ENCODE measurements around the gene NTNG2. TPM values are rescaled to one million over a fixed set of nuclear protein-coding genes. Genes with fewer than 3 reads are reported as not detected.

The NTNG2 gene
- total and polyA plus RNA-seq, 2 of the 13 experiments (the other 11 are each of a cell fraction or from before 2014, with no cell fraction given), result 0.02 to 0.36 TPM

DNA sequence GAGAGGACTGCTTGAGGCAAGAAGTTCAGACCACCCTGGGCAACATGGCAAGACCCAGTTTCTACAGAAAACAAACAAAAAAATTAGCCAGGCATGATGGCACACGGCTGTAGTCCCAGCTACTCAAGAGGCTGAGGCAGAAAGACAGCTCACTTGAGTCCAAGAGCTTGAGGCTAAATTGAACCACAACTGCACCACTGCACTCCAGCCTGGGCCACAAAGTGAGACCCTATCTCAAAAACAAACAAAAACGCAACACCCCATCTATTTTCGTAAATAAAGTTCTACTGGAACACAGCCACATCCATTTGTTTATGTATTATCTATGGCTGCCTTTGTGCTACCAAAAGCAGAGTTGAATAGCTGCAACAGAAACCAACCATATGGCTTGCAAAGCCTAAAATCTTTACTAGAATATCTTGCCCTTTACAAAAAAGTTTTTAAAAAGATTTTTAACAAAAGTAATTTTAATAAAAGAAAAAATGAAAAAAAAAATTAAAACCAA, 125.5 kb downstream of the NTNG2 start:
- no TSS peak for BruUV-seq (replicated peaks)
- ChIA-PET CTCF (ENCODE audit: low intra/inter-chr PET ratio, low total read pairs) (no interaction called here), POLR2A (no interaction called here)
- FAIRE-seq, result no peak
- Histone ChIP-seq H3K36me3 (replicated peaks in 1 of 2; ENCODE audit: control insufficient read depth in 1 of 2, insufficient read depth in 2 of 2, low read length in 2 of 2) (peaks cover 19 to 50% of the 10 kb centered on the region in 2 experiments), H3K9ac (ENCODE audit: insufficient read depth, low read depth, low read length) (no peak overlapping the region), H3K27me3 (ENCODE audit: control insufficient read depth in 1 of 2, insufficient read depth in 2 of 2, low read length in 2 of 2) (no peaks in the 10 kb centered on the region), H3K79me2 (ENCODE audit: insufficient read depth, low read length) (no peaks in the 10 kb centered on the region), H3K4me1 (ENCODE audit: insufficient read depth, low read length) (peaks cover 23% of the 10 kb centered on the region), H3K4me3 (replicated peaks in 1 of 3; ENCODE audit: insufficient read depth in 1 of 3, low read depth in 2 of 3, low read length in 3 of 3) (no peak overlapping the region), H3K27ac (ENCODE audit: extremely low read length, insufficient read depth, low read length) (no peak overlapping the region), H3K4me2 (ENCODE audit: low read depth, low read length) (no peak overlapping the region), H2AFZ (ENCODE audit: low read length) (no peak overlapping the region), H4K20me1 (ENCODE audit: insufficient read depth, low read length) (no peaks in the 10 kb centered on the region), H3K9me3 (ENCODE audit: low read length) (no peaks in the 10 kb centered on the region)
- intact Hi-C loops (cut with micrococcal nuclease; ENCODE audit: unreplicated experiment) (no loop called here), in situ Hi-C loops (cut with HindIII; ENCODE audit: extremely low pct_ligation_motif_present, low pct_unique_long_range_greater_than_20kb) (no loop called here)
- no peak for ATAC-seq
- no peak for DNase-seq (ENCODE audit: low spot score)
- WGBS (ENCODE audit: low lambda C conversion rate), result 95% methylated on average over 3 of the region's 3 CpGs
- TF ChIP-seq ZNF766 (CRISPR knock-in tag; IDR thresholded peaks at IDR 0.05; ENCODE audit: borderline replicate concordance) (no peak), NFRKB (IDR thresholded peaks at IDR 0.05) (no peak), GFI1 (CRISPR knock-in tag; IDR thresholded peaks at IDR 0.05; ENCODE audit: borderline replicate concordance) (no peak), PREB (CRISPR knock-in tag; IDR thresholded peaks at IDR 0.05) (no peak)

- H3K27ac ChIP-seq (ENCODE audit: extremely low read length, insufficient read depth, low read length), result no peak overlapping the region
- FAIRE-seq (no peak), DNase-seq (ENCODE audit: low spot score) (no peak), ATAC-seq (no peak)
- BruUV-seq (replicated peaks), result no TSS peak
- H3K4me3 ChIP-seq (replicated peaks in 1 of 3; ENCODE audit: insufficient read depth in 1 of 3, low read depth in 2 of 3, low read length in 3 of 3), result no peak overlapping the region
- H4K20me1 ChIP-seq (ENCODE audit: insufficient read depth, low read length), result no peaks in the 10 kb centered on the region
- H3K4me1 ChIP-seq (ENCODE audit: insufficient read depth, low read length), result peaks cover 18% of the 10 kb centered on the region
- TF ChIP-seq YEATS2 (CRISPR knock-in tag; IDR thresholded peaks at IDR 0.05; ENCODE audit: borderline replicate concordance) (no peak), MXI1 (IDR thresholded peaks at IDR 0.05; ENCODE audit: borderline replicate concordance, low read depth, low read length) (no peak)
- TF ChIP-seq, protein P1, sequence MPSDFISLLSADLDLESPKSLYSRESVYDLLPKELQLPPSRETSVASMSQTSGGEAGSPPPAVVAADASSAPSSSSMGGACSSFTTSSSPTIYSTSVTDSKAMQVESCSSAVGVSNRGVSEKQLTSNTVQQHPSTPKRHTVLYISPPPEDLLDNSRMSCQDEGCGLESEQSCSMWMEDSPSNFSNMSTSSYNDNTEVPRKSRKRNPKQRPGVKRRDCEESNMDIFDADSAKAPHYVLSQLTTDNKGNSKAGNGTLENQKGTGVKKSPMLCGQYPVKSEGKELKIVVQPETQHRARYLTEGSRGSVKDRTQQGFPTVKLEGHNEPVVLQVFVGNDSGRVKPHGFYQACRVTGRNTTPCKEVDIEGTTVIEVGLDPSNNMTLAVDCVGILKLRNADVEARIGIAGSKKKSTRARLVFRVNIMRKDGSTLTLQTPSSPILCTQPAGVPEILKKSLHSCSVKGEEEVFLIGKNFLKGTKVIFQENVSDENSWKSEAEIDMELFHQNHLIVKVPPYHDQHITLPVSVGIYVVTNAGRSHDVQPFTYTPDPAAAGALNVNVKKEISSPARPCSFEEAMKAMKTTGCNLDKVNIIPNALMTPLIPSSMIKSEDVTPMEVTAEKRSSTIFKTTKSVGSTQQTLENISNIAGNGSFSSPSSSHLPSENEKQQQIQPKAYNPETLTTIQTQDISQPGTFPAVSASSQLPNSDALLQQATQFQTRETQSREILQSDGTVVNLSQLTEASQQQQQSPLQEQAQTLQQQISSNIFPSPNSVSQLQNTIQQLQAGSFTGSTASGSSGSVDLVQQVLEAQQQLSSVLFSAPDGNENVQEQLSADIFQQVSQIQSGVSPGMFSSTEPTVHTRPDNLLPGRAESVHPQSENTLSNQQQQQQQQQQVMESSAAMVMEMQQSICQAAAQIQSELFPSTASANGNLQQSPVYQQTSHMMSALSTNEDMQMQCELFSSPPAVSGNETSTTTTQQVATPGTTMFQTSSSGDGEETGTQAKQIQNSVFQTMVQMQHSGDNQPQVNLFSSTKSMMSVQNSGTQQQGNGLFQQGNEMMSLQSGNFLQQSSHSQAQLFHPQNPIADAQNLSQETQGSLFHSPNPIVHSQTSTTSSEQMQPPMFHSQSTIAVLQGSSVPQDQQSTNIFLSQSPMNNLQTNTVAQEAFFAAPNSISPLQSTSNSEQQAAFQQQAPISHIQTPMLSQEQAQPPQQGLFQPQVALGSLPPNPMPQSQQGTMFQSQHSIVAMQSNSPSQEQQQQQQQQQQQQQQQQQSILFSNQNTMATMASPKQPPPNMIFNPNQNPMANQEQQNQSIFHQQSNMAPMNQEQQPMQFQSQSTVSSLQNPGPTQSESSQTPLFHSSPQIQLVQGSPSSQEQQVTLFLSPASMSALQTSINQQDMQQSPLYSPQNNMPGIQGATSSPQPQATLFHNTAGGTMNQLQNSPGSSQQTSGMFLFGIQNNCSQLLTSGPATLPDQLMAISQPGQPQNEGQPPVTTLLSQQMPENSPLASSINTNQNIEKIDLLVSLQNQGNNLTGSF (CRISPR knock-in tag; IDR thresholded peaks at IDR 0.05), result no peak
- H3K79me2 ChIP-seq (ENCODE audit: insufficient read depth, low read length), result no peaks in the 10 kb centered on the region
- ChIA-PET CTCF (ENCODE audit: low intra/inter-chr PET ratio, low total read pairs) (no interaction called here), POLR2A (no interaction called here)
- no peaks in the 10 kb centered on the region for H3K27me3 ChIP-seq (ENCODE audit: control insufficient read depth in 1 of 2, insufficient read depth in 2 of 2, low read length in 2 of 2)
- 31% methylated on average over 1 of the region's 1 CpG for WGBS (ENCODE audit: low lambda C conversion rate)
- no peak overlapping the region for H3K9ac ChIP-seq (ENCODE audit: insufficient read depth, low read depth, low read length)
- in situ Hi-C loops (cut with HindIII; ENCODE audit: extremely low pct_ligation_motif_present, low pct_unique_long_range_greater_than_20kb) (no loop called here), intact Hi-C loops (cut with micrococcal nuclease; ENCODE audit: unreplicated experiment) (no loop called here)
- H2AFZ ChIP-seq (ENCODE audit: low read length), result no peak overlapping the region
- H3K9me3 ChIP-seq (ENCODE audit: low read length), result no peaks in the 10 kb centered on the region
- H3K4me2 ChIP-seq (ENCODE audit: low read depth, low read length), result no peak overlapping the region
- peaks cover 12 to 42% of the 10 kb centered on the region in 2 experiments for H3K36me3 ChIP-seq (replicated peaks in 1 of 2; ENCODE audit: control insufficient read depth in 1 of 2, insufficient read depth in 2 of 2, low read length in 2 of 2)
Observed at GRCh38 chr9:132288361-132288760, 126.5 kb downstream of the NTNG2 start.

Data from HepG2 (cell line).